MM.1S (cell line): ENCODE results near the gene EML3.

ENCODE experiments used
- DNase-seq: peaks from one replicate; pipeline ENCODE4 v3.0.0-alpha.2; 2015
- H2AFZ ChIP-seq: fragments of 300-600 bp; sonication (generic); 2 replicates; pipeline ENCODE4 v1.6.0; 2016; ENCODE audit warnings: antibody characterized with exemption, low read length
- H3F3A ChIP-seq: fragments of 300-600 bp; sonication (generic); 2 replicates; pipeline ENCODE4 v1.6.1; 2016; ENCODE audit warnings: mild to moderate bottlenecking, antibody characterized with exemption, low read length, moderate library complexity, mixed read lengths; ENCODE audit not compliant: insufficient read depth
- H3K27ac ChIP-seq: fragments of 300-600 bp; sonication (generic); 2 replicates; pipeline ENCODE4 v1.5.1; 2016; ENCODE audit warnings: mild to moderate bottlenecking, low read length
- H3K27me3 ChIP-seq: fragments of 300-600 bp; sonication (generic); replicated peaks from 2 replicates; pipeline ENCODE4 v1.6.0; 2016; ENCODE audit warnings: low read length; ENCODE audit not compliant: insufficient read depth
- H3K36me3 ChIP-seq: fragments of 300-600 bp; sonication (generic); replicated peaks from 2 replicates; pipeline ENCODE4 v1.6.1; 2016; ENCODE audit warnings: mild to moderate bottlenecking, low read length, mixed read lengths; ENCODE audit not compliant: insufficient read depth
- H3K4me1 ChIP-seq: fragments of 300-600 bp; sonication (generic); 2 replicates; pipeline ENCODE4 v1.6.1; 2016; ENCODE audit warnings: low read length, mixed read lengths
- H3K4me2 ChIP-seq: fragments of 300-600 bp; sonication (generic); 2 replicates; pipeline ENCODE4 v1.6.0; 2016; ENCODE audit warnings: low read depth, low read length
- H3K4me3 ChIP-seq: fragments of 300-600 bp; sonication (generic); 2 replicates; pipeline ENCODE4 v1.5.1; 2016; ENCODE audit warnings: low read length, mixed read lengths
- H3K79me2 ChIP-seq: fragments of 300-600 bp; sonication (generic); 2 replicates; pipeline ENCODE4 v1.6.1; 2016; ENCODE audit warnings: mixed run types, low read length, mixed read lengths
- H3K9ac ChIP-seq: fragments of 300-600 bp; sonication (generic); 2 replicates; pipeline ENCODE4 v1.6.1; 2016; ENCODE audit warnings: low read length, mixed read lengths
- H3K9me2 ChIP-seq: fragments of 300-600 bp; sonication (generic); replicated peaks from 2 replicates; pipeline ENCODE4 v1.6.1; 2016; ENCODE audit warnings: mild to moderate bottlenecking, low read length, mixed read lengths; ENCODE audit not compliant: insufficient read depth
- H3K9me3 ChIP-seq: fragments of 300-600 bp; sonication (generic); replicated peaks from 2 replicates; pipeline ENCODE4 v1.6.1; 2016; ENCODE audit warnings: mild to moderate bottlenecking, low read length, mixed read lengths; ENCODE audit not compliant: insufficient read depth
- H4K20me1 ChIP-seq: fragments of 300-600 bp; sonication (generic); 2 replicates; pipeline ENCODE4 v1.6.1; 2016; ENCODE audit warnings: mild to moderate bottlenecking, low read length, moderate library complexity, mixed read lengths; ENCODE audit not compliant: insufficient read depth
- EZH2 ChIP-seq: fragments of 300-600 bp; sonication (generic); optimal IDR thresholded peaks from 2 replicates; pipeline ENCODE3; 2017; ENCODE audit warnings: low read depth, mild to moderate bottlenecking, antibody characterized with exemption, low read length, mixed read lengths
- EZH2phosphoT487 ChIP-seq: fragments of 300-600 bp; sonication (generic); IDR thresholded peaks from 2 replicates; pipeline ENCODE4 v1.6.1; 2018; ENCODE audit warnings: antibody characterized with exemption, low read length
- TF ChIP-seq, protein P1 (sequence below): fragments of 300-600 bp; sonication (generic); IDR thresholded peaks from 2 replicates; pipeline ENCODE4 v1.5.1; 2016; ENCODE audit warnings: antibody characterized with exemption, low read length, mixed read lengths

Gene EML3

DNA sequence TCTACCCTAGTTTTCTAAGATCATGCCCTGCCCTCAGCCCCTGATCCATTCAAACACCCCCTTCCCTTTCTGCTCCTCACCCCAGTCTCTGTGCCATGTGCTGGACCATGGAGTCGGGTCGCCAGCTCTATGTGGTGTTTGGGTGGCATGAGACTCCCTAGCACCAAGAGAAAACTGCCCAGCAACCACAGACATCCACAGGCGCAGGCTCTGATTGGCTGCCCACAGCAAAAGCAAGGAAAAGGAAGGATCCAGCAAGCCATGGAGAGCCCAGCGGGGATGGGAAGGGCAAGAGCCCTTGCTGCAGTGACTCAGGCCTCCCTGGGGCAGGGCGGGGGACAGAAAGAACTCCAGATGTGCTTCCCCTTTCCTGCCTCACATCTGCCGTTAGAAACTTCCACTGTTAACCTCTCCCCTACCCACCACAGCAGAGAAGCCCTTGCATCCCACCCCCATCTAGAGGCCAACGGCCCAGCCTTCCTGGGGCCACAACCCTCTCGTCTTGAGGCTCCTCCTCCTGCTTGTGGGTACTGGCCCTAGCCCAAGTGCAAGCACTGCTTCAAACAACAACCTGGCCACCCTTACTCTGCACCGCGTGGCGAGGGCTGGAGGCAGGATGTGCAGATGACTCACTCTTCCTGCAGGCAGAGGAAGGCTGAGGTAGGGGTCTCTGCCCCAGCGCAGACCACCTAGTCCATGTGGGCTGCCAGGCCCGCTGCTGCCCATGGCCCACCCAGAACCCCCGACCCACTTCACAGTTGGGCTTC, 56.3 kb downstream of the EML3 start:
- H3K79me2 ChIP-seq = peaks cover 19% of the 10 kb centered on the region
- H3F3A ChIP-seq = peaks cover 70% of the 10 kb centered on the region
- H3K9ac ChIP-seq = peak overlapping the region; percentile 91
- H3K4me2 ChIP-seq = peak overlapping the region; percentile 82
- H3K9me3 ChIP-seq = no peaks in the 10 kb centered on the region
- peak; percentile 85 for DNase-seq
- H3K36me3 ChIP-seq = no peaks in the 10 kb centered on the region
- H3K27me3 ChIP-seq = no peaks in the 10 kb centered on the region
- H3K4me3 ChIP-seq = peak overlapping the region; percentile 29; the same call in 1 of the 2 replicates
- H3K4me1 ChIP-seq = peaks cover 81% of the 10 kb centered on the region
- peak overlapping the region; percentile 99 for H3K27ac ChIP-seq
- TF ChIP-seq EZH2phosphoT487 = no peak
- no peak for TF ChIP-seq EZH2
- TF ChIP-seq, protein P1, sequence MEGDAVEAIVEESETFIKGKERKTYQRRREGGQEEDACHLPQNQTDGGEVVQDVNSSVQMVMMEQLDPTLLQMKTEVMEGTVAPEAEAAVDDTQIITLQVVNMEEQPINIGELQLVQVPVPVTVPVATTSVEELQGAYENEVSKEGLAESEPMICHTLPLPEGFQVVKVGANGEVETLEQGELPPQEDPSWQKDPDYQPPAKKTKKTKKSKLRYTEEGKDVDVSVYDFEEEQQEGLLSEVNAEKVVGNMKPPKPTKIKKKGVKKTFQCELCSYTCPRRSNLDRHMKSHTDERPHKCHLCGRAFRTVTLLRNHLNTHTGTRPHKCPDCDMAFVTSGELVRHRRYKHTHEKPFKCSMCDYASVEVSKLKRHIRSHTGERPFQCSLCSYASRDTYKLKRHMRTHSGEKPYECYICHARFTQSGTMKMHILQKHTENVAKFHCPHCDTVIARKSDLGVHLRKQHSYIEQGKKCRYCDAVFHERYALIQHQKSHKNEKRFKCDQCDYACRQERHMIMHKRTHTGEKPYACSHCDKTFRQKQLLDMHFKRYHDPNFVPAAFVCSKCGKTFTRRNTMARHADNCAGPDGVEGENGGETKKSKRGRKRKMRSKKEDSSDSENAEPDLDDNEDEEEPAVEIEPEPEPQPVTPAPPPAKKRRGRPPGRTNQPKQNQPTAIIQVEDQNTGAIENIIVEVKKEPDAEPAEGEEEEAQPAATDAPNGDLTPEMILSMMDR = no peak
- H4K20me1 ChIP-seq = no peaks in the 10 kb centered on the region
- no peaks in the 10 kb centered on the region for H3K9me2 ChIP-seq
- H2AFZ ChIP-seq = peak overlapping the region; percentile 13; the same call in 1 of the 2 replicates

DNA sequence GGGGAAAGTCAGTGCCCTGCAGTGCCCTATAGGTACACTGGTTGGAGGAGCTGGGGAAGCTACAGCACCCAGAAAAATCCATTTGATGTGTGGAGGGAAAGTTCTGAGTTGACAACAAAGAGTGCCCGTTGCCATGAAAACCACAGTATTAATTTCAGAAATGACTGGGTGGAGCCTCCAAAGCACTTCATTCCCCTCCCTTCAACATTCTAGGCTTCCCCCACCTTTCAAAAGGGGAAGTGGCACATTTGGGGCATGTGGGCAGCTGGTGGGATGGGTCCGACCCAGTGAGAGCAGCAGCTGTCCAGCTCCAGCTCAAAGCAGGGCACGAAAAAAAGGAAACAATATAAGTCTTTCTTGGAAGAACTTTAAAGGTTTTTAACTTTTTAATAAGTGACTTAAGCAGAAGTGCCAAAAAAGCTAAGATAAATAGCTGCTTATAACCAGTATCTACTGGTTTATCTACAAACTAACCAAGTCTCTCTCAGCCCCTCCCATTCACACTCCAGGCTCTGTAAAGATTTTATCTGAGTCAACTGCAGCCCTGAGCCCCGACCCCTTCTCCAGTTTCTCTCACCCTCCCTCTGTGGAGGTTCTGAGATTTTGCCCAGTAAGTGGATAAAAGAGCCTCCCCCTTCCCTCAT, 57.0 kb downstream of the EML3 start:
- H3K27me3 ChIP-seq = no peaks in the 10 kb centered on the region
- H2AFZ ChIP-seq = no peak overlapping the region
- H3K36me3 ChIP-seq = no peaks in the 10 kb centered on the region
- H3K4me1 ChIP-seq = peaks cover 82% of the 10 kb centered on the region
- H3K9ac ChIP-seq = peak overlapping the region; percentile 91
- H3K79me2 ChIP-seq = peaks cover 14% of the 10 kb centered on the region
- peak; percentile 72 for DNase-seq
- no peak for TF ChIP-seq EZH2phosphoT487
- no peak for TF ChIP-seq EZH2
- TF ChIP-seq, protein P1 = no peak
- peak overlapping the region; percentile 99 for H3K27ac ChIP-seq
- no peaks in the 10 kb centered on the region for H4K20me1 ChIP-seq
- peak overlapping the region; percentile 82 for H3K4me2 ChIP-seq
- H3F3A ChIP-seq = peaks cover 65% of the 10 kb centered on the region
- no peaks in the 10 kb centered on the region for H3K9me2 ChIP-seq
- peak overlapping the region; percentile 23; the same call in 1 of the 2 replicates for H3K4me3 ChIP-seq
- H3K9me3 ChIP-seq = no peaks in the 10 kb centered on the region

GRCh38 chr11:62554387-62555167, 58.0 kb downstream of the EML3 start:
- Histone ChIP-seq H3K79me2 (peaks cover 9% of the 10 kb centered on the region), H2AFZ (no peak overlapping the region), H4K20me1 (no peaks in the 10 kb centered on the region), H3K9me2 (no peaks in the 10 kb centered on the region), H3K27ac (peak overlapping the region; percentile 99; the same call in 1 of the 2 replicates), H3K4me3 (no peak overlapping the region), H3K9me3 (no peaks in the 10 kb centered on the region), H3F3A (peaks cover 61% of the 10 kb centered on the region), H3K4me2 (no peak overlapping the region; the same call in 1 of the 2 replicates), H3K36me3 (no peaks in the 10 kb centered on the region), H3K27me3 (no peaks in the 10 kb centered on the region), H3K4me1 (peaks cover 73% of the 10 kb centered on the region), H3K9ac (peak overlapping the region; percentile 52; the same call in 1 of the 2 replicates)
- TF ChIP-seq EZH2phosphoT487 = no peak
- TF ChIP-seq, protein P1 = no peak
- DNase-seq = no peak
